ENCODE results near the gene YARS2. TPM values are rescaled to one million over a fixed set of nuclear protein-coding genes. Genes with fewer than 3 reads are reported as not detected.

The YARS2 gene
- polyA plus RNA-seq, 1 donor (not counting 4 experiments of a cell fraction or from before 2014, with no cell fraction given): 46.8 TPM

DNA sequence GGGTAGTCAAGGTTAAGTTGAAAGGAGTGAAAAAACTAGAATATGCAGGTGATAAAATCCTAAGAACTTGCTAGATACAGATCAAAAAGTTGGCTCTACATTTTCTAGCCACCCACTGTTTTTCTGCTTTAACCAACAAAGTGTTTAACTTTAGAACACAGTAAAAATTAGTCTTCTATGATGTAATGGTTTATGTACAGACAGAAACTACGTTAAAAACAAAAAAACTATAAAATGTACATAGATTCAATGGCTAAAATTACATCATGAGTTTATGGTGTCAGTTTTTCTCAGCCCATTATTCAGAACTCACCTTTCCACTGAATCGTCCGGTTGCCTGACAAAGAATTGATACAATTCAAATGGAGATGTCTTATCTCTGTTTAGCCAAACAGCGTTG is 2.1 kb downstream of the YARS2 start:
- H3K79me2 ChIP-seq (ENCODE audit: control insufficient read depth, insufficient read depth, low read length): peaks cover 36% of the 10 kb centered on the region
- no peak for TF ChIP-seq EZH2 (IDR thresholded peaks at IDR 0.05; ENCODE audit: low read length)
- no peak for TF ChIP-seq CTCF (optimal IDR thresholded peaks at IDR 0.05 in 1 of 3, IDR thresholded peaks at IDR 0.05 in 1 of 3, conservative IDR thresholded peaks at IDR 0.05 in 1 of 3; ENCODE audit: extremely low read depth in 1 of 3, insufficient read depth in 2 of 3, low read length in 3 of 3)
- DNase-seq (ENCODE audit: low read depth, low spot score) (no peak), FAIRE-seq (no peak)
- peaks cover 18% of the 10 kb centered on the region for H3K4me1 ChIP-seq (ENCODE audit: control insufficient read depth, extremely low read depth, insufficient read depth, low read length)
- peak overlapping the region; percentile 61 for H3K4me2 ChIP-seq (ENCODE audit: control insufficient read depth, extremely low read depth, insufficient read depth, low read depth, low read length)
- H3K27me3 ChIP-seq (ENCODE audit: control insufficient read depth, extremely low read depth, insufficient read depth, low read length): no peaks in the 10 kb centered on the region
- H3K9me1 ChIP-seq (ENCODE audit: control insufficient read depth, extremely low read depth, insufficient read depth, low read length): no peaks in the 10 kb centered on the region
- H3K4me3 ChIP-seq (ENCODE audit: control insufficient read depth in 2 of 3, extremely low read depth in 1 of 3, insufficient read depth in 2 of 3, low read depth in 1 of 3, low read length in 3 of 3): peak overlapping the region; percentile 49 to 90 (median 52)
- peak overlapping the region; percentile 96 for H3K9ac ChIP-seq (ENCODE audit: control insufficient read depth, extremely low read depth, insufficient read depth, low read length)
- H3K36me3 ChIP-seq (ENCODE audit: control insufficient read depth in 2 of 2, extremely low read depth in 1 of 2, insufficient read depth in 2 of 2, low read length in 2 of 2): peaks cover 4 to 37% of the 10 kb centered on the region in 2 experiments
- H3K9me3 ChIP-seq (ENCODE audit: control insufficient read depth, low read depth, low read length): no peaks in the 10 kb centered on the region
- no peak overlapping the region for H2AFZ ChIP-seq (ENCODE audit: control insufficient read depth, low read length)
- H3K27ac ChIP-seq (ENCODE audit: control insufficient read depth, insufficient read depth, low read length): peak overlapping the region; percentile 93
- peaks cover 2% of the 10 kb centered on the region for H4K20me1 ChIP-seq (ENCODE audit: control insufficient read depth, extremely low read depth, insufficient read depth, low read length)
- dilution Hi-C loops (cut with MboI; ENCODE audit: extremely low pct_ligation_motif_present, low sequenced_read_pairs): no loop called here

- no peaks in the 10 kb centered on the region for H3K9me3 ChIP-seq (ENCODE audit: control insufficient read depth, low read depth, low read length)
- FAIRE-seq (no peak), DNase-seq (ENCODE audit: low read depth, low spot score) (no peak)
- peaks cover 9 to 26% of the 10 kb centered on the region in 2 experiments for H3K36me3 ChIP-seq (ENCODE audit: control insufficient read depth in 2 of 2, extremely low read depth in 1 of 2, insufficient read depth in 2 of 2, low read length in 2 of 2)
- peaks cover 3% of the 10 kb centered on the region for H4K20me1 ChIP-seq (ENCODE audit: control insufficient read depth, extremely low read depth, insufficient read depth, low read length)
- no peak overlapping the region for H3K9ac ChIP-seq (ENCODE audit: control insufficient read depth, extremely low read depth, insufficient read depth, low read length)
- dilution Hi-C loops (cut with MboI; ENCODE audit: extremely low pct_ligation_motif_present, low sequenced_read_pairs): no loop called here
- H3K4me1 ChIP-seq (ENCODE audit: control insufficient read depth, extremely low read depth, insufficient read depth, low read length): no peaks in the 10 kb centered on the region
- no peak overlapping the region for H3K27ac ChIP-seq (ENCODE audit: control insufficient read depth, insufficient read depth, low read length)
- TF ChIP-seq CTCF (optimal IDR thresholded peaks at IDR 0.05 in 1 of 3, IDR thresholded peaks at IDR 0.05 in 1 of 3, conservative IDR thresholded peaks at IDR 0.05 in 1 of 3; ENCODE audit: extremely low read depth in 1 of 3, insufficient read depth in 2 of 3, low read length in 3 of 3) (no peak), EZH2 (IDR thresholded peaks at IDR 0.05; ENCODE audit: low read length) (no peak)
- H2AFZ ChIP-seq (ENCODE audit: control insufficient read depth, low read length): no peak overlapping the region
- no peak overlapping the region for H3K4me2 ChIP-seq (ENCODE audit: control insufficient read depth, extremely low read depth, insufficient read depth, low read depth, low read length)
- H3K27me3 ChIP-seq (ENCODE audit: control insufficient read depth, extremely low read depth, insufficient read depth, low read length): no peaks in the 10 kb centered on the region
- H3K9me1 ChIP-seq (ENCODE audit: control insufficient read depth, extremely low read depth, insufficient read depth, low read length): no peaks in the 10 kb centered on the region
- H3K79me2 ChIP-seq (ENCODE audit: control insufficient read depth, insufficient read depth, low read length): peaks cover 8% of the 10 kb centered on the region
- H3K4me3 ChIP-seq (ENCODE audit: control insufficient read depth in 2 of 3, extremely low read depth in 1 of 3, insufficient read depth in 2 of 3, low read depth in 1 of 3, low read length in 3 of 3): no peak overlapping the region
Measured at GRCh38 chr12:32743264-32743663, 12.4 kb downstream of the YARS2 start.

Measured in keratinocyte (primary cell).